GM12891 (cell line): Measurements from ENCODE around the gene MMP28.

Experiments used
- PAX5 ChIP-seq: IDR thresholded peaks from 2 replicates; pipeline ENCODE4 v1.6.1; 2011; ENCODE audit warnings: low read length, moderate library complexity, mild to moderate bottlenecking; ENCODE audit not compliant: insufficient read depth, severe bottlenecking
- POLR2A ChIP-seq: IDR thresholded peaks from 2 replicates; pipeline ENCODE4 v1.6.1; 2011; ENCODE audit warnings: low read depth, low read length, control low read depth
- POLR2AphosphoS5 ChIP-seq: IDR thresholded peaks from 2 replicates; pipeline ENCODE4 v1.6.1; 2011; ENCODE audit warnings: low read depth, low read length, control low read depth
- POU2F2 ChIP-seq: IDR thresholded peaks from 2 replicates; pipeline ENCODE4 v1.6.1; 2011; ENCODE audit warnings: low read depth, mild to moderate bottlenecking, control low read depth, low read length, moderate library complexity
- SPI1 ChIP-seq: IDR thresholded peaks from 2 replicates; pipeline ENCODE4 v1.6.1; 2011; ENCODE audit warnings: low read depth, low read length, control low read depth
- TAF1 ChIP-seq: IDR thresholded peaks from 2 replicates; pipeline ENCODE4 v1.6.1; 2011; ENCODE audit warnings: low read depth, low read length, control low read depth

GRCh38 chr17:35775583-35775982 lies 19.9 kb downstream of the MMP28 start:
- TF ChIP-seq POLR2A (no peak), SPI1 (no peak), POLR2AphosphoS5 (no peak), TAF1 (no peak), PAX5 (no peak), POU2F2 (no peak)
